OCI-LY1 (cell line): Measurements from ENCODE around the gene MXRA8.

ENCODE experiments used
- H2AFZ ChIP-seq: fragments of 200-600 bp; sonication (generic), shearing (Covaris generic); 2 replicates; pipeline ENCODE4 v1.6.0; 2014; ENCODE audit warnings: antibody characterized with exemption, mild to moderate bottlenecking, low read length
- H3F3A ChIP-seq: fragments of 200-600 bp; sonication (generic), shearing (Covaris generic); 2 replicates; pipeline ENCODE4 v1.6.0; 2014; ENCODE audit warnings: mild to moderate bottlenecking, antibody characterized with exemption, low read length, moderate library complexity; ENCODE audit not compliant: insufficient read depth
- H3K27ac ChIP-seq: fragments of 200-600 bp; sonication (generic); 2 replicates; pipeline ENCODE4 v1.5.1; 2014; ENCODE audit warnings: low read length, mixed run types, mild to moderate bottlenecking, low read depth; ENCODE audit not compliant: poor library complexity, severe bottlenecking
- H3K27me3 ChIP-seq: fragments of 200-600 bp; sonication (generic); 2 replicates; pipeline ENCODE4 v1.6.0; 2014; ENCODE audit warnings: antibody characterized with exemption, mild to moderate bottlenecking, low read length, moderate library complexity; ENCODE audit not compliant: insufficient read depth
- H3K36me3 ChIP-seq: fragments of 200-600 bp; sonication (generic); 2 replicates; pipeline ENCODE4 v1.6.1; 2014; ENCODE audit warnings: mild to moderate bottlenecking, antibody characterized with exemption, low read length, moderate library complexity, mixed read lengths; ENCODE audit not compliant: insufficient read depth
- H3K4me1 ChIP-seq: fragments of 200-600 bp; sonication (generic); 2 replicates; pipeline ENCODE4 v1.5.1; 2014; ENCODE audit warnings: mild to moderate bottlenecking, low read length, moderate library complexity; ENCODE audit not compliant: insufficient read depth, severe bottlenecking
- H3K4me2 ChIP-seq: fragments of 200-600 bp; sonication (generic), shearing (Covaris generic); 2 replicates; pipeline ENCODE4 v1.6.1; 2014; ENCODE audit warnings: low read length
- H3K4me3 ChIP-seq: fragments of 200-600 bp; sonication (generic); 2 replicates; pipeline ENCODE4 v1.5.1; 2014; ENCODE audit warnings: low read length, low read depth, mild to moderate bottlenecking, mixed read lengths; ENCODE audit not compliant: poor library complexity, severe bottlenecking
- H3K79me2 ChIP-seq: fragments of 200-600 bp; shearing (Covaris generic); 2 replicates; pipeline ENCODE4 v1.6.1; 2016; ENCODE audit warnings: mixed run types, low read length, mixed read lengths; ENCODE audit not compliant: insufficient read depth
- H3K9ac ChIP-seq: fragments of 200-600 bp; sonication (generic), shearing (Covaris generic); 2 replicates; pipeline ENCODE4 v1.6.1; 2014; ENCODE audit warnings: mild to moderate bottlenecking, low read length, mixed read lengths
- H3K9me2 ChIP-seq: fragments of 200-600 bp; sonication (generic), shearing (Covaris generic); 2 replicates; pipeline ENCODE4 v1.6.1; 2014; ENCODE audit warnings: low read depth, mild to moderate bottlenecking, low read length, mixed read lengths
- H3K9me3 ChIP-seq: fragments of 200-600 bp; shearing (Covaris generic); 2 replicates; pipeline ENCODE4 v1.6.1; 2014; ENCODE audit warnings: low read length, mixed read lengths
- H4K20me1 ChIP-seq: fragments of 200-600 bp; sonication (generic), shearing (Covaris generic); 2 replicates; pipeline ENCODE4 v1.6.0; 2016; ENCODE audit warnings: mild to moderate bottlenecking, low read length; ENCODE audit not compliant: insufficient read depth
- EZH2 ChIP-seq: fragments of 200-600 bp; sonication (generic), shearing (Covaris generic); IDR thresholded peaks from 2 replicates; pipeline ENCODE4 v1.8.0; 2017; ENCODE audit warnings: borderline replicate concordance, mixed run types, mild to moderate bottlenecking, antibody characterized with exemption, low read length, moderate library complexity, mixed read lengths
- TF ChIP-seq, protein P1 (sequence below): fragments of 200-600 bp; sonication (generic), shearing (Covaris generic); IDR thresholded peaks from 2 replicates; pipeline ENCODE4 v1.5.1; 2017; ENCODE audit warnings: mild to moderate bottlenecking, antibody characterized with exemption, low read length, moderate library complexity, mixed read lengths

The MXRA8 gene

GRCh38 chr1:1364266-1364665, 5.9 kb upstream of the MXRA8 start:
- no peaks in the 10 kb centered on the region for H4K20me1 ChIP-seq
- H3K4me1 ChIP-seq, result no peaks in the 10 kb centered on the region
- no peak overlapping the region for H2AFZ ChIP-seq
- no peak overlapping the region for H3K4me3 ChIP-seq
- no peak overlapping the region for H3K4me2 ChIP-seq
- no peaks in the 10 kb centered on the region for H3K79me2 ChIP-seq
- TF ChIP-seq EZH2, result no peak
- TF ChIP-seq, protein P1, sequence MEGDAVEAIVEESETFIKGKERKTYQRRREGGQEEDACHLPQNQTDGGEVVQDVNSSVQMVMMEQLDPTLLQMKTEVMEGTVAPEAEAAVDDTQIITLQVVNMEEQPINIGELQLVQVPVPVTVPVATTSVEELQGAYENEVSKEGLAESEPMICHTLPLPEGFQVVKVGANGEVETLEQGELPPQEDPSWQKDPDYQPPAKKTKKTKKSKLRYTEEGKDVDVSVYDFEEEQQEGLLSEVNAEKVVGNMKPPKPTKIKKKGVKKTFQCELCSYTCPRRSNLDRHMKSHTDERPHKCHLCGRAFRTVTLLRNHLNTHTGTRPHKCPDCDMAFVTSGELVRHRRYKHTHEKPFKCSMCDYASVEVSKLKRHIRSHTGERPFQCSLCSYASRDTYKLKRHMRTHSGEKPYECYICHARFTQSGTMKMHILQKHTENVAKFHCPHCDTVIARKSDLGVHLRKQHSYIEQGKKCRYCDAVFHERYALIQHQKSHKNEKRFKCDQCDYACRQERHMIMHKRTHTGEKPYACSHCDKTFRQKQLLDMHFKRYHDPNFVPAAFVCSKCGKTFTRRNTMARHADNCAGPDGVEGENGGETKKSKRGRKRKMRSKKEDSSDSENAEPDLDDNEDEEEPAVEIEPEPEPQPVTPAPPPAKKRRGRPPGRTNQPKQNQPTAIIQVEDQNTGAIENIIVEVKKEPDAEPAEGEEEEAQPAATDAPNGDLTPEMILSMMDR, result no peak
- peaks cover 3% of the 10 kb centered on the region for H3K9me3 ChIP-seq
- no peaks in the 10 kb centered on the region for H3K9me2 ChIP-seq
- H3K27ac ChIP-seq, result no peak overlapping the region
- H3K9ac ChIP-seq, result no peak overlapping the region
- no peaks in the 10 kb centered on the region for H3F3A ChIP-seq
- no peaks in the 10 kb centered on the region for H3K36me3 ChIP-seq
- no peaks in the 10 kb centered on the region; the same call in 1 of the 2 replicates for H3K27me3 ChIP-seq

- no peak overlapping the region for H3K9ac ChIP-seq
- H3K27ac ChIP-seq, result no peak overlapping the region
- no peaks in the 10 kb centered on the region for H3K36me3 ChIP-seq
- H3K9me3 ChIP-seq, result peaks cover 3% of the 10 kb centered on the region
- TF ChIP-seq, protein P1, result no peak
- TF ChIP-seq EZH2, result no peak
- no peaks in the 10 kb centered on the region for H3K9me2 ChIP-seq
- no peak overlapping the region for H3K4me3 ChIP-seq
- H3K79me2 ChIP-seq, result no peaks in the 10 kb centered on the region
- peaks cover 6% of the 10 kb centered on the region for H3K4me1 ChIP-seq
- no peaks in the 10 kb centered on the region for H4K20me1 ChIP-seq
- no peak overlapping the region for H2AFZ ChIP-seq
- no peak overlapping the region for H3K4me2 ChIP-seq
- H3F3A ChIP-seq, result no peaks in the 10 kb centered on the region
- H3K27me3 ChIP-seq, result peaks cover 7% of the 10 kb centered on the region; the same call in 1 of the 2 replicates
These were observed 3.6 kb upstream of the MXRA8 start for GRCh38 chr1:1361982-1362423.

DNA sequence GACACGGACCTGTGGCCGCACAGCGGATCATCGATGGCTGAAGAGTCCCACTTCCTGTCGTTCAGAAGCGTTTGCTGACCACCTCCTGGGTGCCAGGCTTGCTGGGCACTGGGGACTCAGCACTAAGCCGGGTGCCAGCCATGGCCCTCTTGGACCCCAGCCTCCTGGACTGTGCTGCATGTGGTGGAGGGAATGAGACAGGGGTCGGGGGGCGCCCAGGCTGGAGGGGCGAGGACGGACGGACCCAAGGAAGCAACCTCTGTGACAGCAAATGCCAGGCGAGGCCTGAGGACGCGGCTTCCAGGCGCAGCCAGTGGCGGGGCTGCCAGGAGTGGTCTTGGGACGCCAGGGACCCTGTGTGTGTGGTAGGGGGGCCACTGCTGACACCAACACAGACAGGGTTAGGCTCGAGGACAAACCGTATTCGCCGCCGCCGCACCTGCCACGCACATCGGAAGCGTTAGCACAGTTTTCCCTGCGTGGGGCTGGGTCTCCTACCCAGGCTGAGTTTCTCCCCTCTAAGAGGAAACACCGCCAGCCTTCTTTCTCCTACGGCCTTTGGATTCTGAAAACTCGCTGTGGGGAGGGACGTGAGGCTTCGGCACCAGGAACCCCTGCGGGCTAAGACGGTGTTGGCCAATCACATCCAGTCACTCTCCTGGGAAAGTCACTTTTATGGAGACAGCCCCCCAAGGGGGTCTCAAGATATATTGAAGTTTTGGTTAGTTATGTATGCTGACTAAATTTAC, 3.1 kb upstream of the MXRA8 start:
- Histone ChIP-seq H3K4me2 (no peak overlapping the region), H3K27me3 (peaks cover 7% of the 10 kb centered on the region; the same call in 1 of the 2 replicates), H3K9me3 (peaks cover 3% of the 10 kb centered on the region), H3K79me2 (no peaks in the 10 kb centered on the region), H3K4me1 (peaks cover 6% of the 10 kb centered on the region), H3K27ac (no peak overlapping the region), H3K9me2 (no peaks in the 10 kb centered on the region), H3F3A (no peaks in the 10 kb centered on the region), H2AFZ (no peak overlapping the region), H3K4me3 (no peak overlapping the region), H3K9ac (no peak overlapping the region), H4K20me1 (no peaks in the 10 kb centered on the region), H3K36me3 (no peaks in the 10 kb centered on the region)
- TF ChIP-seq, protein P1, result no peak
- no peak for TF ChIP-seq EZH2
